Duodenal mucosa (tissue), 2 donors: ENCODE measurements around the gene ADRA1B.

Source experiments
- H3K27ac ChIP-seq: one replicate; pipeline ENCODE4 v1.7.0; 2013; ENCODE audit warnings: low read depth, low read length
- H3K27me3 ChIP-seq, 2 donors: one replicate each; pipeline ENCODE4 v1.7.0; 2013; ENCODE audit warnings: low read length in 2 of 2, control low read depth in 1 of 2; ENCODE audit not compliant: insufficient read depth in 2 of 2, control insufficient read depth in 1 of 2
- H3K36me3 ChIP-seq, 2 donors: one replicate each; pipeline ENCODE4 v1.7.0; 2013; ENCODE audit warnings: low read length in 2 of 2, control low read depth in 1 of 2; ENCODE audit not compliant: insufficient read depth in 2 of 2, control insufficient read depth in 1 of 2
- H3K4me1 ChIP-seq, 2 donors: one replicate each; pipeline ENCODE4 v1.7.0; 2013; ENCODE audit warnings: low read length in 2 of 2, control low read depth in 1 of 2; ENCODE audit not compliant: insufficient read depth in 2 of 2, control insufficient read depth in 1 of 2
- H3K4me3 ChIP-seq, 2 donors: one replicate each; pipeline ENCODE4 v1.7.0; 2013; ENCODE audit warnings: low read length in 2 of 2, low read depth in 1 of 2
- H3K9ac ChIP-seq, 2 donors: one replicate each; pipeline ENCODE4 v1.7.0; 2013; ENCODE audit warnings: low read length in 2 of 2, low read depth in 1 of 2
- H3K9me3 ChIP-seq, 2 donors: one replicate each; pipeline ENCODE4 v1.7.0; 2013; ENCODE audit warnings: low read length in 2 of 2, control low read depth in 1 of 2; ENCODE audit not compliant: control insufficient read depth in 1 of 2

Gene ADRA1B

DNA sequence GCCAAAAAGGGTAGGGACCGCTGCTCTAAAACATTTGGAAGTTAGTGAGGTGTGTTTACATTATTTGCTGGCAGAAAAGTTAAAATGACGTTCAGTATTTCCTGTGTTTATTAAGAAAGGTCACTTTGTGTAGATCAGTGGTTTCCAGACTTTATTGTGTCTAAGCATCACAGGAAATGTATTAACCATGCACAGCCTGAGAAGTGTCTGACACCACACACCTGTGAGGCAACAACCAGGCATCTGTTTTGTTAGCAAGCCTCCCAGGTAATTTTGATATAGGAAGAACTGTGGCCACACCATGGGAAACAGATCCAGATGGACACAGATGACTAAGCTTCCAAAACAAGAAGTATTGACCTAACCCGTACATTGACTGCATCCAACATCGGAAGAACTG lies 104.7 kb downstream of the ADRA1B start:
- no peaks in the 10 kb centered on the region for H3K27me3 ChIP-seq
- no peak overlapping the region for H3K27ac ChIP-seq
- no peak overlapping the region for H3K4me3 ChIP-seq
- H3K9me3 ChIP-seq: no peaks in the 10 kb centered on the region
- H3K36me3 ChIP-seq: peaks cover 0 to 19% of the 10 kb centered on the region in 2 donors
- H3K4me1 ChIP-seq: peaks cover 7 to 10% of the 10 kb centered on the region in 2 donors
- H3K9ac ChIP-seq: no peak overlapping the region

DNA sequence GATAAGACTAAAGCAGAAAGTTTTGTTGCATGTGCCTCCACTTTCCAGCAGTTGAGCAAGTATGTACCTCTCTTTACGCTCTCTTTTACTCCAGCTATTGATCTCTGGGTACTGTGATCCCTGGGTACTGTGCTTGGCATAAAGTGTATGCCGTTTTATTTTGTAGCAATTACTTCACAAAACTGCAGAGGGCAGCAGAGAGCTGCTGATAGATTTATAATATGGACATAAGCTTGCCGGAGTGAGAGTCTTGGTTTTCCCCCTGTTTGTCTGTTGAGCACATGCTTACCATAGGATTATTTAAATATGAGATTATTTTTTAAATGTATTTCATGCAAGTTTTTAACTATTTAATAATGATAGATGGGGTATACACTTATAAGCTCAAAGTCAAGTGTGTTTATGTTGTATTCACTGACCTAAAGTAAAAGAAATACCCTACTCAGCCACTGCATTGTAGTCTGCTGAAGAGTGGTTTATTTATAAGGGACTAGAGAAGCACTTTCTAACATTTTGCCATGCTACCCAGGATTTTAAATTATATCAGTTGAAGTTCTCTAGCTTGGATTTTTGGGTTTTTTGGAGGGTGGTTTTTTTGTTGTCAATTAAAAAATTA lies 105.7 kb downstream of the ADRA1B start:
- Histone ChIP-seq H3K36me3 (peaks cover 0 to 19% of the 10 kb centered on the region in 2 donors), H3K4me3 (no peak overlapping the region), H3K9ac (no peak overlapping the region), H3K9me3 (no peaks in the 10 kb centered on the region), H3K4me1 (peaks cover 7 to 10% of the 10 kb centered on the region in 2 donors), H3K27me3 (no peaks in the 10 kb centered on the region), H3K27ac (no peak overlapping the region)
